H1 (cell line): ENCODE measurements around the gene VASH1.

ENCODE experiments used
- ATF2 ChIP-seq: IDR thresholded peaks from 2 replicates; pipeline ENCODE4 v1.6.1; 2012; ENCODE audit warnings: low read length, inconsistent platforms
- CHD7 ChIP-seq: fragments of 300-600 bp; sonication (generic); IDR thresholded peaks from 2 replicates; pipeline ENCODE4 v1.7.1; 2012; ENCODE audit warnings: low read length, moderate library complexity, mild to moderate bottlenecking, inconsistent platforms; ENCODE audit not compliant: insufficient replicate concordance
- CTCF ChIP-seq, 3 experiments: IDR thresholded peaks; 1 replicate in 2 of 3; 2 replicates in 1 of 3; pipeline versions ENCODE4 v1.5.1 to v1.6.1; 2011; ENCODE audit warnings: low read length in 3 of 3, mild to moderate bottlenecking in 3 of 3, inconsistent platforms in 2 of 3, low read depth in 1 of 3, moderate library complexity in 1 of 3; ENCODE audit not compliant: insufficient read depth in 1 of 3; ENCODE audit errors: control extremely low read depth in 1 of 3
- JUND ChIP-seq: IDR thresholded peaks from 2 replicates; pipeline ENCODE4 v1.6.1; 2011; ENCODE audit warnings: mild to moderate bottlenecking, improper control_type of control experiment, low read length
- MAFK ChIP-seq: IDR thresholded peaks from 2 replicates; pipeline ENCODE4 v1.6.1; 2012; ENCODE audit warnings: low read depth, mild to moderate bottlenecking, improper control_type of control experiment, low read length
- NRF1 ChIP-seq: IDR thresholded peaks from 2 replicates; pipeline ENCODE4 v1.6.1; 2011; ENCODE audit warnings: mild to moderate bottlenecking, low read depth, low read length, improper control_type of control experiment
- POLR2A ChIP-seq, 2 experiments: IDR thresholded peaks; 1 replicate in 1 of 2; 2 replicates in 1 of 2; pipeline ENCODE4 v1.6.1; 2011; ENCODE audit warnings: low read depth in 2 of 2, low read length in 2 of 2, mild to moderate bottlenecking in 2 of 2; ENCODE audit errors: control extremely low read depth in 1 of 2
- SRF ChIP-seq: IDR thresholded peaks from 2 replicates; pipeline ENCODE4 v1.6.1; 2011; ENCODE audit warnings: mild to moderate bottlenecking, low read depth, low read length, moderate library complexity
- TBP ChIP-seq: IDR thresholded peaks from 2 replicates; pipeline ENCODE4 v1.6.1; 2011; ENCODE audit warnings: low read depth, low read length, improper control_type of control experiment
- TCF12 ChIP-seq: IDR thresholded peaks from 2 replicates; pipeline ENCODE4 v1.6.1; 2011; ENCODE audit warnings: low read depth, mild to moderate bottlenecking, low read length

GRCh38 chr14:76754586-76754985 lies 6.7 kb upstream of the VASH1 start:
- TF ChIP-seq TBP: no peak
- no peak for TF ChIP-seq CTCF (IDR thresholded peaks at IDR 0.05; ENCODE audit: control extremely low read depth in 1 of 3, insufficient read depth in 1 of 3, low read depth in 1 of 3, low read length in 3 of 3)
- no peak for TF ChIP-seq POLR2A (IDR thresholded peaks at IDR 0.05; ENCODE audit: control extremely low read depth in 1 of 2, low read depth in 2 of 2, low read length in 2 of 2)
- no peak for TF ChIP-seq ATF2
- TF ChIP-seq JUND: no peak
- TF ChIP-seq SRF: no peak
- no peak for TF ChIP-seq TCF12
- TF ChIP-seq MAFK: no peak
- TF ChIP-seq NRF1: no peak
- no peak for TF ChIP-seq CHD7
